KOPT-K1 (cell line): ENCODE results near the gene SKAP2.

Source experiments
- H3K27ac ChIP-seq: fragments of 200-600 bp; sonication (generic); 2 replicates; pipeline ENCODE4 v1.5.1; 2016; ENCODE audit warnings: antibody characterized with exemption, mild to moderate bottlenecking, low read depth, low read length; ENCODE audit not compliant: poor library complexity, severe bottlenecking
- H3K36me3 ChIP-seq: fragments of 200-600 bp; sonication (generic); 2 replicates; pipeline ENCODE4 v1.5.1; 2017; ENCODE audit warnings: antibody characterized with exemption, mild to moderate bottlenecking, low read length, moderate library complexity; ENCODE audit not compliant: insufficient read depth
- H3K9me3 ChIP-seq: fragments of 200-600 bp; sonication (generic); 2 replicates; pipeline ENCODE4 v1.5.1; 2017; ENCODE audit warnings: antibody characterized with exemption, low read length, mild to moderate bottlenecking; ENCODE audit not compliant: insufficient read depth, poor library complexity, severe bottlenecking

The SKAP2 gene

GRCh38 chr7:26743205-26743604, 121.2 kb downstream of the SKAP2 start:
- Histone ChIP-seq H3K36me3 (no peaks in the 10 kb centered on the region), H3K27ac (no peak overlapping the region), H3K9me3 (no peaks in the 10 kb centered on the region)

GRCh38 chr7:26735976-26736600, 128.3 kb downstream of the SKAP2 start:
- H3K9me3 ChIP-seq: no peaks in the 10 kb centered on the region
- no peaks in the 10 kb centered on the region for H3K36me3 ChIP-seq
- H3K27ac ChIP-seq: no peak overlapping the region

- Histone ChIP-seq H3K9me3 (no peaks in the 10 kb centered on the region), H3K27ac (no peak overlapping the region), H3K36me3 (no peaks in the 10 kb centered on the region)
These were observed 135.1 kb downstream of the SKAP2 start for GRCh38 chr7:26729150-26729775.

GRCh38 chr7:26726051-26726450, 138.3 kb downstream of the SKAP2 start:
- Histone ChIP-seq H3K36me3 (no peaks in the 10 kb centered on the region), H3K9me3 (no peaks in the 10 kb centered on the region), H3K27ac (no peak overlapping the region)

- Histone ChIP-seq H3K27ac (no peak overlapping the region), H3K9me3 (no peaks in the 10 kb centered on the region)
These were observed 139.6 kb downstream of the SKAP2 start for GRCh38 chr7:26724795-26725194.

GRCh38 chr7:26723129-26723528, 141.3 kb downstream of the SKAP2 start:
- H3K27ac ChIP-seq: no peak overlapping the region
- no peaks in the 10 kb centered on the region for H3K9me3 ChIP-seq
- H3K36me3 ChIP-seq: no peaks in the 10 kb centered on the region

More at GRCh38 chr7:26724795-26725194, 139.6 kb downstream of the SKAP2 start:
- H3K36me3 ChIP-seq: no peaks in the 10 kb centered on the region

- H3K27ac ChIP-seq: no peak overlapping the region
- no peaks in the 10 kb centered on the region for H3K36me3 ChIP-seq
- H3K9me3 ChIP-seq: no peaks in the 10 kb centered on the region
These were observed 142.9 kb downstream of the SKAP2 start for GRCh38 chr7:26721450-26721849.

- no peaks in the 10 kb centered on the region for H3K9me3 ChIP-seq
- H3K36me3 ChIP-seq: no peaks in the 10 kb centered on the region
- H3K27ac ChIP-seq: no peak overlapping the region
These were observed 146.3 kb downstream of the SKAP2 start for GRCh38 chr7:26718063-26718462.

- H3K36me3 ChIP-seq: no peaks in the 10 kb centered on the region
- H3K27ac ChIP-seq: no peak overlapping the region
These were observed 150.0 kb downstream of the SKAP2 start for GRCh38 chr7:26714438-26714837.

GRCh38 chr7:26714006-26714405, 150.4 kb downstream of the SKAP2 start:
- Histone ChIP-seq H3K27ac (no peak overlapping the region), H3K36me3 (no peaks in the 10 kb centered on the region), H3K9me3 (no peaks in the 10 kb centered on the region)

More at GRCh38 chr7:26714438-26714837, 150.0 kb downstream of the SKAP2 start:
- H3K9me3 ChIP-seq: no peaks in the 10 kb centered on the region

- Histone ChIP-seq H3K27ac (no peak overlapping the region), H3K36me3 (no peaks in the 10 kb centered on the region), H3K9me3 (no peaks in the 10 kb centered on the region)
These were observed 155.0 kb downstream of the SKAP2 start for GRCh38 chr7:26709210-26709990.

GRCh38 chr7:26705567-26705966, 158.8 kb downstream of the SKAP2 start:
- Histone ChIP-seq H3K36me3 (no peaks in the 10 kb centered on the region), H3K27ac (no peak overlapping the region), H3K9me3 (no peaks in the 10 kb centered on the region)

GRCh38 chr7:26704786-26705185, 159.6 kb downstream of the SKAP2 start:
- no peaks in the 10 kb centered on the region for H3K36me3 ChIP-seq
- H3K27ac ChIP-seq: no peak overlapping the region
- no peaks in the 10 kb centered on the region for H3K9me3 ChIP-seq

- Histone ChIP-seq H3K9me3 (no peaks in the 10 kb centered on the region), H3K36me3 (no peaks in the 10 kb centered on the region), H3K27ac (no peak overlapping the region)
These were observed 160.4 kb downstream of the SKAP2 start for GRCh38 chr7:26704036-26704435.

GRCh38 chr7:26700893-26701292, 163.5 kb downstream of the SKAP2 start:
- Histone ChIP-seq H3K36me3 (no peaks in the 10 kb centered on the region), H3K9me3 (no peaks in the 10 kb centered on the region), H3K27ac (no peak overlapping the region)
